SU-DHL-6 (cell line): Measurements from ENCODE around the gene XIRP2.

Experiments used
- CTCF ChIP-seq: fragments of 200-600 bp; sonication (generic); IDR thresholded peaks from one replicate; pipeline ENCODE4 v1.5.1; 2017; ENCODE audit warnings: antibody characterized with exemption, mild to moderate bottlenecking, low read length, moderate library complexity; ENCODE audit not compliant: insufficient read depth, poor library complexity, severe bottlenecking
- EZH2phosphoT487 ChIP-seq: fragments of 200-600 bp; sonication (generic), shearing (Covaris generic); conservative IDR thresholded peaks from 2 replicates; pipeline ENCODE4 v1.6.1; 2018; ENCODE audit warnings: mild to moderate bottlenecking, antibody characterized with exemption, low read length, moderate library complexity, mixed read lengths

GRCh38 chr2:167140767-167141166 is 252.5 kb downstream of the XIRP2 start:
- TF ChIP-seq EZH2phosphoT487 (no peak), CTCF (no peak)
